ENCODE data around the gene SEC14L3.

SEC14L3 gene

GRCh38 chr22:30471616-30472318 is at the start of gene SEC14L3:
Gene SEC14L3 (minus strand): TSS chr22:30472017. CDS start chr22:30471958, 59 bp downstream.
- no peak for DNase-seq

DNA sequence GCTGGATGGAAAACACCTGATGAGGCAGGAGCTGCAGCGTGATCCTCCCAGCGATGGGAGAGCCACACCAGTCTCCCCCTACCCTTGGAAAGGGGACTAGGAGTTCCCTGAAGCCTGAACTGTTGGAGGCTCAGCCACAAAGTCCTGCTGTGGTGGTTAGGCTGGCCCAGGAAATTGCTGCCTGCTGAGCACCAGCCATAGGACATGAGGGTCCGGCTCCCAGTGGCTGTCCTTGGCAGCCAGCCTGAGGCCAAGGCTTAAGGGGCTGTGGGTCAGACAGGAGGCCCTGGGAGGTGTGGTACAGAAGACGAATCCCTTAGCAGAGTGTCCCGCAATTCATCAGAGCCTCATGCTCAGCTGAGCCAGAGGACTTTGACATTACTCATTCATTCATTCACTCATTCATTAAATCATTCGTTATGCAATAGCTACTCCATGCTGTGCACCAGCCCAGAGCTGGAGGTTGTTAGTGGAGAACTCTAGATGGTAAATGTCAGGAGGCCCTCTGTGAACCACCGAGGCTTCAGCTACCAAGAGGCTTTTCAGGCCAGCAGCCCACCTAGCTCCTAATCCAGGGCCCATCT is 48.1 kb upstream of the SEC14L3 start:
- DNase-seq, result no peak

GRCh38 chr22:30516731-30517130 is 44.9 kb upstream of the SEC14L3 start:
- no peak for DNase-seq

DNA sequence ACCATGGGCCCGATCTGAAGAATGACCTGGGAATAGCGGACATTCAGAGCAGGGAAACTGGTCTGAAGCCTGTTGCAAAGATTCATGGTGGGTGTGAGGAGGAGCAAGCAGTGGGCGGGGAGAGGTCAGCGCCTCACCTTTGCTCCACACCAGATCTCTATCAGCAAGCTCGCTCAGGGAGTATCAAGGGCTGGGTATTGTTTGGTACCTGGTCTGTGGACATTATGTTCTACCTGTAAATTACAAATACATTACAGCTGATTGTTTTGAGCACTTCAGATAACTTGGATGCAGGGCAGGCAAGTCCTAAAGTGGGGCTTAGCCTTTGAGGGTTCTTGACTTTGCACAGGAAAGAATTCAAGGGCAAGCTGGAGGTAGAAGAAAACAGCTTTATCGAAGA is 44.5 kb upstream of the SEC14L3 start:
- DNase-seq, result no peak

DNA sequence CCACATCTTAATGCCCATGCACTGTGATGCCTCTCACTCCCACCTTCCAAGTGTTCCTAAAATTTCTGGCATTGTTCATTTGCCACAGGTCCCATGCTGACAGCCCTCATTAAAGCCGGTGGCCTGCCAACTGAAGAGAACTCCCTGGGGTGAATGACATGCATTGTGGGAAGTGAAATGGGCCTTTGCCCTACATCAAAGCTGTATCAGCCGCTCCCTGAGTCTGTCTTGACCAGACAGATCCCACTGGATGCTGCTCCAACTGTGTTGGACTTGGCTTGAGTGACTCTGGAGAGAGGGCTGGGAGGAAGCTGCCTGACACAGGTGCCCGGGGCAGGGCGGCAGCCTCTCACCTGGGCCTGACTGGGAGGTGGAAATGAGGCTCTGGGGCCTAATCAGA is 42.4 kb upstream of the SEC14L3 start:
- DNase-seq, result no peak

DNA sequence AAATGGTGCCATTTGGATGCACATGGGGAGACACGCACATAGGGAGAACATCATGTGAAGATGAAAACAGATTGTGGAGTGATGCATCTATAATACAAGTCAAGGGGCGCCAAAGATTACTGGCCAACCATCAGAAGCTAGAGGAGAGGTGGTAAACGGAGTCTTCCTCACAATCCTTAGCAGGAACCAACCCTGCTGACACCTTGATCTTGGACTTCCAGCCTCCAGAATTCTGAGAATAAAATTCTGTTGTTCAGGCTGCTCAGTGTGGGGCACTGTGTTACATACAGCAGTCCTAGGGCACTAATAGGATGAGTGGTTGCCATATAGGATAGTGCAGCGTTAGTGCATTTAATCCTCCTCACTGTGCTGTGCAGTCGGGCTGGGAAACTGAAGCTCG is 41.6 kb upstream of the SEC14L3 start:
- DNase-seq, result no peak

GRCh38 chr22:30511911-30512310 is 40.1 kb upstream of the SEC14L3 start:
- no peak for DNase-seq

DNA sequence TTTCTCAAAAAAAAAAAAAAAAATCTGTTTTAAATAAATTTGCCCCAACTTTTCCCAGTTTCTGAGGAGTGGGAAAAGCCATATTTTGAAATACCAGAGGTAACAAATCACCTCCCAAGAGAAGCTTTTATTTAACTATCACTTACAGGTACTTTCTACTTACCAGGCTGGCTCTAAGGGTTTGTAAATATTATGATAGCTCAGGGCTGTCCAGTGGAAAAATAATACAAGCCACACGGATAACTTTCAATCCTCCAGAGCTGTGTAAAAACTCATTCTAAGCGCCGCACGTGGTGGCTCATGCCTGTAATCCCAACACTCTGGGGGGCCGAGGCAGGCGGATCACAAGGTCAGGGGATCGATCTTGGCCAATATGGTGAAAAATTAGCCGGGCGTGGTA is 39.3 kb upstream of the SEC14L3 start:
- DNase-seq, result no peak

DNA sequence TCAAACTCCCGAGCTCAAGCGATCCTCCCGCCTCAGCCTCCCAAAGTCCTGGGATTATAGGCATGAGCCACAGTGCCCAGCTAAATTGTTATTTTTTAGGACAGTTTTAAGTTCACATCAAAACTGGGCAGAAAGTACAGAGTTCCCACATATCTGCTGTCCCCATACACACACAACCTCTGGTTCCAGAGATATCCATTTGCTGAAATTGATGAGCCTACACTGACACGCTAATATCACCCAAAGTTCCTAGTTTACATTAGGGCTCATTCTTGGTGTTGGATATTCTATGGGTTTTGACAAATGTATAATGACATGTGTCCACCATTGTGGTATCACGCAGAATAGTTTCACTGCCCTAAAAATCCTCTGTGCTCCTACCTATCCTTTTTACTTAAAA is 36.4 kb upstream of the SEC14L3 start:
- no peak for DNase-seq

- no peak for DNase-seq
These were observed 35.9 kb upstream of the SEC14L3 start for GRCh38 chr22:30507670-30508069.

- DNase-seq, result no peak
These were observed 34.7 kb upstream of the SEC14L3 start for GRCh38 chr22:30506507-30506968.

DNA sequence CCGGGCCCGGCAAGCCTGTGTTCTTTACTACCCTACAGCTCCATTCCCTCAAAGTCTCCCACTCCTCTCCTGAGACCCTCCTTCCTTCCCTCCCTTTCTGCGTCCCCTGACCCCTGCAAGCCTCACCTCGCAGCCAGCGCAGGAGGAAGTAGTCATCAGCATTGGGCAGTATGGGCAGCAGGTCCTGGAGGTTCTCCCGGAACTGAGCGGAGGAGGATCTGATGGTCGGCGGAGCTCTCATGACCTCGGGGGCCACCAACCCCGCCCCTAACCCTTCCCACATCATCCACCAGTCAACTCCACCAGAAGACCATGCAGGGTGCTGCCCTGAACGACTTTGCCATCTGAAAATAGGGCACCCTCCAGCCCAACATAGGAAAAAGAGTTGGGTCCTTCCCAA is 31.7 kb upstream of the SEC14L3 start:
- DNase-seq, result no peak

DNA sequence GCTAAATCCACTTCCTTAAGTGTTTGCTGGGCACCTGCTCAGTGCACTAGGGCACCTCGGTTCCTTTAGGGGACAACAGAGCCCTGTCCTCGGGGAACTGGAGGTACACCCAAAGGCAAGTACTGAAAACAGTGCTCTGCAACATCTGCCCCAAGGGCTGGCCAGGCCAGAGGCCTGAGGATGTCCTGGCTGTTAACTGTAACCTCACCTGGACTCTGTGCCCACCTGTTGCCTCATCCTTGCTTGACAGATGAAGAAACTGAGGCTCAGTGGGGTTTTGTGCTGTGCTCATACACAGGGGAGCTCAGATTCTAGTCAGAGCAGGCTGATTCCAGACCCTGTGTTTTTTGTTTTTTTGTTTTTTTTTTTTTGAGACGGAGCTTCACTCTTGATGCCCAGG is 31.1 kb upstream of the SEC14L3 start:
- no peak for DNase-seq

DNA sequence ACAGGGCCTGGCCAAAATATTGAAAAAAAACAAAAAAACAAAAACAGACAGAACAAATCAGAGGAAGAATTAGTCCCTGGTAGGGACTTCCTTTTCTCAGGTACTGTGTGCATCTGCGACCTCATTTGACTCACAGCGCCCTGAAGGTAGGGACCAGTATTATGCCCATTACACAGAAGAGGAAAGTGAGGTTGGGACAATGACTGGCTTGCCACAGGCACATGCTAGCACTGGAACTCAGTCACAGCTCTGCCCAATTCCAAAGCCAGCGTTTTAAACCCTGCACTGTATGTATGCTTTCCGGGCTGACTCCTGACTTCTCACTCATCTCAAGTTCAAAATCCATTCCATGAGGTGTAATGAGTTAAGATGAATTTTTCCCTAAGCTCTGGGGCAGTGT is 30.3 kb upstream of the SEC14L3 start:
- no peak for DNase-seq

DNA sequence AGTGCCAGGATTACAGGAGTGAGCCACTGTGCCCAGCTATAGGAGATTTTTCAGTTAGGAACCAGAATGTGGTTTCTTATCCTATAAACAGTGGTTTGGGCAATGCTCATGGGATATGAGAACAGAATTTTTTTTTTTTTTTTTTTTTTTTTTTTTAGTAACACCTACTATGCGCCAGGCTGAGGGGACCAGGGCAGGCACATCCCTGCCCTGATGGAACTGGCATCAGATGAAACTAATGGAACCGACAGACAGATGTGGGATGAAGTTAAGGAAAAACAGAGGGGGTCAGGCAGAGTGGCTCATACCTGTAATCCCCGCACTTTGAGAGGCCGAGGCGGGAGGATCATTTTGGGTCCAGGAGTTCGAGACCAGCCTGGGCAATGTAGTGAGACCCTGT is 28.8 kb upstream of the SEC14L3 start:
- DNase-seq, result no peak

- no peak for DNase-seq
These were observed 25.8 kb upstream of the SEC14L3 start for GRCh38 chr22:30497466-30498150.

- DNase-seq, result no peak
These were observed 23.4 kb upstream of the SEC14L3 start for GRCh38 chr22:30495041-30495784.

DNA sequence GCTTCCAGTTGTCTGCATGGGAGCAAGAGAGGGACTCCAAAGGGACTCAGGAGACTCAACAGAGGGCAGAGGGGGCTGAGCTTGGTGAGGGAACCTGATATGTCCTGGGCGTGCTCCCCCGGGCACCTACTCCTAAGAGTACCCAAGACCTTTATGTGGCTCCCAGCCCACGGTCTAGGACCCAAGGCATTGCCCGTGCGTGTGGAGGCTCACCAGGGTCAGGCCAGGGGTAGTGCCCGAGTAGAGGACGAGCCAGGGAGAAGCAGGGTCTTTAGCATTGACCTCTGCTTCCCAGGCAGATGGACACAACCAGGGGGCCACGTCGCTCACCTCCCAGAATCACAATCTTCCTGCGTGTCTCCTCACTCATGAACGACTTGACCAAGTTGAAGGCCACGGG is 20.3 kb upstream of the SEC14L3 start:
- no peak for DNase-seq

GRCh38 chr22:30491381-30491780 is 19.6 kb upstream of the SEC14L3 start:
- DNase-seq, result no peak

- no peak for DNase-seq
These were observed 18.6 kb upstream of the SEC14L3 start for GRCh38 chr22:30490399-30490798.

DNA sequence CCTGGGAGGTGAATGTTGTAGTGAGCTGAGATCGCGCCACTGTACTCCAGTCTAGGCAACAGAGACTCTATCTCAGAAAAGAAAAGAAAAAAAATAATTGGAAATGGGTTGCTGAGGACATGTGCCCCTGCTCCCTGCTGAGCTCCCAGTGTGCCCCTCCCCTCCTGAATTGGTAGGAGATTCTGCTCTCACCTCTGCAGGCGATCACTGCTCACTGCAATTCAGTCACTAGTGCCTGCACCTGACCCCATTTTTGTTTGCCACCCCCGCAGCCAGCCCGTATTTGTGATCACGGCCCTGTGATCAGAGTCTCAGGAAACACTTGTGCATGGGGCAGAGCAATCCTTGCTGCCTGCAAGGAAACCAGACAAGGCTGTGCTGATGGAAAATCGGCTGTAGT is 16.3 kb upstream of the SEC14L3 start:
- DNase-seq, result no peak

DNA sequence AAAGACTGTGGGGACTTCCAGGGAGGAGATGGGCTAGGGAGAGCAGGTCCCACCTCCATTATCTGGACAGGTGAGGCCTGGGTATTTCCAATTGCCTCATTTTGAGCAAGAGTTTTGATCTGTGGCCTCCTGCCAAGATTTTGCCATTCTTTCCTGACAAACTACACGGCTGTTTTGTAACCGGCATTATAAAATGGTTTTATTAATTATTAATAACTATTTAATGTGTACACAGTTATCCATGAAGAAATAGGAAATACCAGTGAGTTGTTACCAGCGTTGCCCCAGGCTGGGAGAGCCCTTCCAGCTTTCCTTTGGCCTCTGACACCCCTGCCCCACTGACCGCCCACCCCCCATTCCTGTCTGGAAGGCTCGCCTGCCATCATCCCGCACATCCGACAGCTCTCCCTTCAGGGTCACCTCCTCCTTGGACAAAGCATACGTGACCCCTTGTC is 14.9 kb upstream of the SEC14L3 start:
- no peak for DNase-seq

DNA sequence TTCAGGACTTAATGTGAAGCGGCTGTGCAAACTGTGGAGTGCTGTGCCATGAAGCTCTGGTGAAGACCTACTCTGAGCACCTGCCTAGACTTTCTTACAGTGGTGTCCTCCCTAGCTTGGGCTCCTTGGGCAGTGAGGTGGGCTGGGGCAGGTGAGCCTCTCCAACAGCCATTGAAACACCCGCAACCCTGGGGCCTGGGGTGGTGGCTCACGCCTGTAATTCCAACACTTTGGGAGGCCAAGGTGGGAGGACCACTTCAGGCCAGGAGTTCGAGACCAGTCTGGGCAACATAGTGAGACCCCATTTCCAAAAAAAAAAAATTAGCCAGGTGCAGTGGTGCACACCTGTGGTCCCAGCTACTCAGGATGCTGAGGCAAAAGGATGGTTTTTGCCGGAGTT is 14.3 kb upstream of the SEC14L3 start:
- DNase-seq, result no peak
